DMS53 treated with DMSO at 0.1 percent for 48 hours (cell line): Measurements from ENCODE around the gene KPNA4.
"Not testable (repeated sequence)": the region's sequence is repeated elsewhere in the genome, so short reads cannot be mapped to it uniquely, and the experiment has no call there.

ENCODE experiments used
- DNase-seq: peaks from one replicate; lab custom pipeline; 2025; ENCODE audit not compliant: unreplicated experiment; lab: John Stamatoyannopoulos, UW

Gene KPNA4

DNA sequence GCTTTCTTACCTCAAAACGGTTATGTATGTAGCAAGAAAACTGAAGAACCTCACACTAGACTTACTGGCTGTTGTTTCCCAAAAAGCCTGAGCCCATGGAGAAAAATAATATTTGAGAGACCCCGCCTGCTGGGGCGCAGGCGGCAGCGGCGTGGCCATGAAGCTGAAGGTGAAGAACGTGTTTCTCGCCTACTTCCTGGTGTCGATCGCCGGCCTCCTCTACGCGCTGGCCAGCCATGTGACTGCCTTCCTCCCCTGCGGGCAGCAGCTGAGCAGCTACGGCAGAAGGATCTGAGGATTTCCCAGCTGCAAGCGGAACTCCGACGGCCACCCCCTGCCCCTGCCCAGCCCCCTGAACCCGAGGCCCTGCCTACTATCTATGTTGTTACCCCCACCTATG, 113.1 kb downstream of the KPNA4 start:
- DNase-seq = not testable (repeated sequence)

DNA sequence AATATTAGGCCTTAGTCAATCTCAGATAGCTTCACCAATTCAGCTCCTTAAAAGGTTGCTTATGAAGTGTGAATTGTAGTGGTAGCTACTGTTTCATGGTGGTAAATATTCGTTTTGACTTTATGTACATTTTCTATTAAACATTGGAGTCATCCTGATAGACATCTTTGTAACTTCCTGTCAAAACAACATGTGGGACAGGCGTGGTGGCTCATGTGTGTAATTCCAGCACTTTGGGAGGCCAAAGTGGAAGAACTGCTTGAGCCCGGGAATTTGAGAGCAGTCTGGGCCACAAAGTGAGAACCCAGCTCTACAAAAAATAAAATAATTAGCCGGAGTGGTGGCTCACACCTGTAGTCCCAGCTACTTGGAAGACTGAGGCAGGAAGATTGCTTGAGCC, 113.8 kb downstream of the KPNA4 start:
- no peak for DNase-seq

DNA sequence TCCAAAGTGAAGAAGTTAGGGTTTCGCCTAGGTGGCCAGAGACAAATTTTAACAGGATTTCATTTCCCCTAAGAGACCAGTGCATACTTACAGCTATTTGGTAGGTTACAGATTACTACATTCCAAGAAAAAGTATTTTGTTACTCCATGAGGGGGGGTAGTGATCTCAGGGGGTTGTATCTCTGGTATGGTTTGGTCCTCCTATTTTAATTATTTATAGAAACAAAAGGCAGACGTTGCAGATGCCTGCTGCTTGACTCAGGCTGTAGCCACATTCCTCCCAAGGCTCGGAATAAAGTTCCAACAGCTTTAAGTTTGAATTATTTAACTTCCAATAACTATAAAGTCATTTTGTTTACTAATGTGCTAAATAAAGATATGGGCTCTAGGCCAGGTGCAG, 114.5 kb downstream of the KPNA4 start:
- no peak for DNase-seq

DNA sequence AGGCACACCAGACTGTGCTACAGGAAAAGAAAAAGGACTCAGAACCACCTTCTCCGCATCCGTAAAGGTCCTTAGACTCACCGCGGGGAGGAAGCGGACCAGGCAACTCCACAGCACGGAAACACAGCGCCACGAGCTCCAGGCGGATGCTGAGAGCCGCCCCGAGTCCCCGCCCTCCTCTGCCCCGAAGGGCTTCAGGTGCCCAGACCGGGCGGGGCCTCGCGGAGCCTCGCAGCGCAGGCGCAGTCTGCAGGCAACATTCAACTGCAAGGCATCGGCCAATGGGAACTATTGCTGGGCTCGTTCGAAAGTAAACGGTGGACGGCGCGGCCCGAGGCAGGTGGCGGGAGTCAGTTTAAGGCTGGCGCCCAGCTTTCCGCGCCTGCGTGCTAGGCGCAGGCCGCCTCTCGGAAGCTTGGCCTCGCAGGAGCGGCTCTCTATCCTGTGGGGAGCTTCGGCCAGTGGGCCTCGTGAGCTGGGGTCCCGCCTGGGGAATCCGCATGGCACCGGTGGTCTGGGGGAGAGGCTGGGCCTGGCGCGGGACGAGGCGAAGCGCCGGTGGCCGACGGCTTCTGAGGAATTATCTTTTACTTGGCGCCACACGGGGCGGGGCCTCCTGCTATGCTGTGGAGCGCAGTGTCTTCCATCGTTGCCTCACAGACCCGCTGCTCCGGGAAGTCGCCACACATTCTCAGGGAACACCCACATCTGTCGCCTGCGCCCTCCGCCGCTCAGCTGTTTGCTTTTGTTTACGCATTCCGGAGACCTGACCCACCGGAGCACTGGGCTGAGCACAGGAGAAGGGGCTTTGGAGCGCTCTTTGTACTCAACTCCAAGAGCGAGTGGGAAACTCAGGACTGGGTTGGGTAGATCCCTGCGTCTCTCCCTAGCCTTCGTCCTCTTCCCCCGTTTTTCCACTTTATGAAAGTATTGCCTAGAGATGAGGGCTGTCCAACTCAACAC, 115.5 kb downstream of the KPNA4 start, which contains the start of gene TRIM59:
Gene TRIM59 (minus strand): TSS at position 151 of the 963 bp plus-strand sequence. CDS start 10,603 bp downstream, outside the sequence.
- DNase-seq = peak; percentile 86

DNA sequence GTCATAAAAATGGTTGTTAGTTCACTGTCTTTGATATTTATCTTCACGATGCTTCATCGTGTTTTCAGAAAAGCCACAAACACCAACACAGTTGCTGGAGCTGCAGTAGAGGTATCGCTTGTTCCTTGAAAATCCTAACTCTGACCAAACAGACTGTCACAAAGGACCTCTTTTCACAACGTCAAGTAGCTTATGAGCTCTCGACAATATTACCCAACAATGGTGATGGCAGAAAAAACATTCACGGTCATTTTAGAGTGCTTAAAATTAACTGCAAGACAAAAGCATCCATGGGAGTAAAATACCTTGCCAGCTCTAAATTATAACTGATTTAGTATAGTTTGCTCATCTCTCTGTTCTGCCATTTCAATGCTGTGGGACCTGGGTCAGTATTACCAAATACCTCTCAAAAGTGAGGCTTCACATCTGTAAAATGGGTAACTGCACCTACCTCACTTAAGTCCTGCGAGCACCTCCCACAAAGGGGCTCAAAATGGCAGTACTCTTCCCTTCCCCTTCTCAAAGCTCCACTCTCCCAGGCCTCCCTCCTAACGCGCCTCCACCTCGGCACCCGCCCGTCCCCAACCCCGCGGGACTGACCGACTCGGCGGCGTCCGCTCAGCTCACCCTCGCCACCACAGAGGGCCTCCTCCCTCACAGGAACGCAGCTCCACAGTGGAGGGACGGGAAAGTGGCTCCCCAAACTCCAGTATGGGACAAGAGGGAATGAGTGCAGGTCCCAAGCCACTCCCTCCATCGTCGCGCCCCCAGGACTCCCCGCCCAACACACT, 116.3 kb downstream of the KPNA4 start:
- DNase-seq = peak; percentile 40

DNA sequence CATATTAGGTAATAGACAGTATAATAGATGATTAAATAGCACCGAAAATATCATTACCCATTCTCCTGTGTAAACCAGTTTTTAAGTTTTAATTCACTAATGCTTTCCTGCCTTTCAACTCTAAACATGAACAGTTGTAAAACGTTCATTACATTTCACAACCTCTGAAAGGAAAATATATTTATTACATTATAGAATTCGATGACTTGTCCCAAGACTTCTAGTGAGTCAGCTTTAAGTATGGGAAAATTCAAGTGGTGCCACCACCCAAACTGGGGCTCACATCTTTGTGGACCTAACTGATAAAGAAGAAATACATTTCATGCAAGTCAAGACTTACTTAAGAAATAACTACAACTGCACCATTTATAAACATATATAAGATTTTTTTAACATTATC, 117.8 kb downstream of the KPNA4 start:
- no peak for DNase-seq

DNA sequence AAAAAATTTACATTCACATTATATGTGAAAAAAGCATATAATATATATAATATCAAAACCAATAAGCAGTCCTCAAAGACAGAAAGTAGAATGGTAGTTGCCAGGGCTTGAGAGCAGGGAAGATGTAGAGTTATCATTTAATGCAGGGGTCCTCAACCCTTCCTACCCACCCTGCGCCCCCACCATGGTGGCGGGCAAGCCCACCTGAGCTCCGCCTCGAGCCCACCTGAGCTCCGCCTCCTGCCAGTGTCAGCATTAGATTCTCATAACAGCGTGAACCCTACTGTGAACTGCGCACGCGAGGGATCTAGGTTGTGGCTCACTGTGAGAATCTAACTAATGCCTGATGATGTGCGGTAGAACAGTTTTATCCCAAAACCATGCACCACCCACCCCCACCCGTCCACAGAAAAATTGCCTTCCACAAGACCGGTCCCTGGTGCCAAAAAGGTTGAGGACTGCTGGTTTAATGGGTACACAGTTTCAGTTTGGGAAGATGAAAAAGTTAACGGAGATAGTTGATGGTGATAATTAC, 118.8 kb downstream of the KPNA4 start:
- DNase-seq = no peak

DNA sequence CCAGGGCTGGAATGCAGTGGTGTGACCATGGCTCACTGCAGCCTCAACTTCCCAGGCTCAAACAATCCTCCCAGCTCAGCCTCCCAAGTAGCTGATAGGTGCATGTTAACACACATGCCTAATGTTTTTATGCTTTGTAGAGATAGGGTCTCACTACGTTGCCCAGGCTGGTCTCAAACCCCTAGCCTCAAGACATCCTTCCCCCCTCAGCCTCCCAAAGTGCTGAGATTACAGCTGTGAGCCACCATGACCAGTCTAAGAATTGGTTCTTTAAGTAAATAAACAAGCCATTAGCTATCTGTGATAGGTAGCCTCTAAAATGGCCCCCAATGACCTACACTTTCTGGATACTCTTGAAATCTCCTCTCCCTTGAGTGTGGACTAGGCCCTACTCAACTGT, 119.5 kb downstream of the KPNA4 start:
- no peak for DNase-seq
